Gastroesophageal sphincter (tissue), 3 donors: Measurements from ENCODE around the gene ASZ1.

Source experiments
- EP300 ChIP-seq: sonication (generic); formaldehyde crosslinking; IDR thresholded peaks from one replicate; pipeline ENCODE4 v1.6.1; 2017; ENCODE audit warnings: antibody characterized with exemption, mild to moderate bottlenecking
- POLR2A ChIP-seq, 2 donors: fragments of 450-650 bp; IDR thresholded peaks; one replicate each; pipeline ENCODE4 v1.6.1; 2017; ENCODE audit warnings: antibody characterized with exemption in 2 of 2, mild to moderate bottlenecking in 2 of 2, moderate library complexity in 1 of 2
- POLR2AphosphoS5 ChIP-seq: sonication (generic); formaldehyde crosslinking; IDR thresholded peaks from one replicate; pipeline ENCODE4 v1.6.1; 2017; ENCODE audit warnings: antibody characterized with exemption
- TF ChIP-seq, protein P1 (sequence below), 4 experiments: fragments of 200-600 bp in 2 of 4; fragments of 450-650 bp in 2 of 4; sonication (generic) in 1 of 4; IDR thresholded peaks; one replicate each; pipeline ENCODE4 v1.5.1; 2017 to 2019; ENCODE audit warnings: antibody characterized with exemption in 4 of 4, mild to moderate bottlenecking in 2 of 4, moderate library complexity in 2 of 4

DNA sequence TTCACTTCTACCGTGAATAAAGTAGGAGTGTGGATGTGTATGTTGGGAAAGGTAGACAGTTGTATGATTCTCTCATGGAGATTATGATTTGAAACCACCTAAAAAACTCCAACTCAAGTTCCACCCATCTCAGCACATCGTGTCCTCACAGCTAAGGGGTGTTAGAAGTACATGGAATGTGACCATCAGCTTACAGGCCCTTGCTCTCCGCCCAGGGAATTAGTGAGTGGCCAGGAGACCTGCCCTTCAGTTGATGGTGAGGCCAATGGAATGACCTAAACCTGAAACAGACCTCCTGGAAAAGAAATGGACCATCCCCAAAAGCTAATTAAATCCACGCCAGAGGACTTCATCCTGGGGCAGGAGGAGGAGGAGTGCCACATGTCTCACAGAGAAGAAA lies 102.3 kb downstream of the ASZ1 start:
- TF ChIP-seq POLR2A (IDR thresholded peaks at IDR 0.05) (no peak), POLR2AphosphoS5 (no peak), EP300 (no peak)
- TF ChIP-seq, protein P1, sequence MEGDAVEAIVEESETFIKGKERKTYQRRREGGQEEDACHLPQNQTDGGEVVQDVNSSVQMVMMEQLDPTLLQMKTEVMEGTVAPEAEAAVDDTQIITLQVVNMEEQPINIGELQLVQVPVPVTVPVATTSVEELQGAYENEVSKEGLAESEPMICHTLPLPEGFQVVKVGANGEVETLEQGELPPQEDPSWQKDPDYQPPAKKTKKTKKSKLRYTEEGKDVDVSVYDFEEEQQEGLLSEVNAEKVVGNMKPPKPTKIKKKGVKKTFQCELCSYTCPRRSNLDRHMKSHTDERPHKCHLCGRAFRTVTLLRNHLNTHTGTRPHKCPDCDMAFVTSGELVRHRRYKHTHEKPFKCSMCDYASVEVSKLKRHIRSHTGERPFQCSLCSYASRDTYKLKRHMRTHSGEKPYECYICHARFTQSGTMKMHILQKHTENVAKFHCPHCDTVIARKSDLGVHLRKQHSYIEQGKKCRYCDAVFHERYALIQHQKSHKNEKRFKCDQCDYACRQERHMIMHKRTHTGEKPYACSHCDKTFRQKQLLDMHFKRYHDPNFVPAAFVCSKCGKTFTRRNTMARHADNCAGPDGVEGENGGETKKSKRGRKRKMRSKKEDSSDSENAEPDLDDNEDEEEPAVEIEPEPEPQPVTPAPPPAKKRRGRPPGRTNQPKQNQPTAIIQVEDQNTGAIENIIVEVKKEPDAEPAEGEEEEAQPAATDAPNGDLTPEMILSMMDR (IDR thresholded peaks at IDR 0.05): no peak
